HCT116 (cell line): Measurements from ENCODE around the gene EYA2. TPM values are rescaled to one million over a fixed set of nuclear protein-coding genes. Genes with fewer than 3 reads are reported as not detected.

Source experiments
- ATAC-seq: fragments of 200-7000 bp; cut with Tn5 transposase; 2 replicates; pipeline ENCODE4 v1.9.1; 2020; ENCODE audit warnings: mild to moderate bottlenecking, moderate library complexity
- BruUV-seq: library from RNA; stranded (reverse); fragments of 400-500 nt; replicated peaks from 2 replicates; lab custom pipeline; 2021; lab: Mats Ljungman, UMichigan
- CTCF ChIA-PET: fragments of 300-600 bp; sonication (Branson Sonifier 250); formaldehyde crosslinking; loops from one replicate; lab custom pipeline; 2021; ENCODE audit warnings: antibody characterized with exemption; lab: Charles Lee
- POLR2A ChIA-PET: fragments of 300-600, 350-600 bp; sonication (Branson Sonifier 250); formaldehyde crosslinking; loops from one replicate; lab custom pipeline; 2021; ENCODE audit warnings: antibody characterized with exemption; lab: Charles Lee
- RAD21 ChIA-PET, 2 experiments: fragments of 300-600 bp; sonication (Branson Sonifier 250); formaldehyde crosslinking; loops; one replicate each; lab custom pipeline; 2023; ENCODE audit warnings: low total read pairs in 2 of 2; ENCODE audit not compliant: uncharacterized antibody in 2 of 2, unreplicated experiment in 2 of 2, low non-redundant PET in 1 of 2; lab: Charles Lee
- DNase-seq: peaks from one replicate; pipeline ENCODE4 v3.0.0-alpha.2; 2010; ENCODE audit warnings: low read depth, low spot score
- H2AFZ ChIP-seq: fragments of 200-600 bp; shearing (Covaris generic), sonication (generic); 2 replicates; pipeline ENCODE4 v1.6.1; 2017; ENCODE audit warnings: low read depth, mixed run types, mixed read lengths, antibody characterized with exemption, low read length; ENCODE audit not compliant: poor library complexity, severe bottlenecking
- H3K27ac ChIP-seq: 2 replicates; pipeline ENCODE4 v1.5.1; 2012; ENCODE audit warnings: low read depth, low read length
- H3K27me3 ChIP-seq: fragments of 200-600 bp; sonication (generic); 2 replicates; pipeline ENCODE4 v1.6.1; 2016; ENCODE audit warnings: mixed run types, low read length, mixed read lengths; ENCODE audit not compliant: insufficient read depth
- H3K36me3 ChIP-seq, 2 experiments: fragments of 200-500 bp in 1 of 2; fragments of 200-600 bp in 1 of 2; sonication (Bioruptor generic) in 1 of 2; sonication (generic) in 1 of 2; 2 replicates each; pipeline versions ENCODE4 v1.5.1 to v1.6.1; 2014 to 2016; ENCODE audit warnings: low read length in 2 of 2, inconsistent platforms in 1 of 2, mixed read lengths in 1 of 2, mixed run types in 1 of 2; ENCODE audit not compliant: insufficient read depth in 2 of 2, control insufficient read depth in 1 of 2
- H3K4me1 ChIP-seq, 2 experiments: fragments of 200-600 bp in 1 of 2; sonication (generic) in 1 of 2; 2 replicates each; pipeline versions ENCODE4 v1.5.1 to v1.6.1; 2012 to 2017; ENCODE audit warnings: low read length in 2 of 2, inconsistent platforms in 1 of 2, mild to moderate bottlenecking in 1 of 2, mixed read lengths in 1 of 2, mixed run types in 1 of 2, moderate library complexity in 1 of 2; ENCODE audit not compliant: insufficient read depth in 2 of 2, control insufficient read depth in 1 of 2
- H3K4me2 ChIP-seq: fragments of 200-600 bp; sonication (generic); 2 replicates; pipeline ENCODE4 v1.6.1; 2017; ENCODE audit warnings: mixed run types, low read length, mixed read lengths
- H3K4me3 ChIP-seq, 2 experiments: fragments of 200-600 bp in 1 of 2; sonication (generic) in 1 of 2; replicated peaks in 1 of 2; 2 replicates each; pipeline ENCODE4 v1.5.1; 2011 to 2016; ENCODE audit warnings: low read length in 2 of 2, control low read depth in 1 of 2, low read depth in 1 of 2, mild to moderate bottlenecking in 1 of 2, mixed read lengths in 1 of 2, mixed run types in 1 of 2
- H3K79me2 ChIP-seq: fragments of 200-600 bp; sonication (generic); 2 replicates; pipeline ENCODE4 v1.6.1; 2017; ENCODE audit warnings: mild to moderate bottlenecking, mixed run types, low read length, moderate library complexity, mixed read lengths; ENCODE audit not compliant: insufficient read depth
- H3K9ac ChIP-seq: fragments of 200-600 bp; sonication (generic); 2 replicates; pipeline ENCODE4 v1.6.1; 2016; ENCODE audit warnings: low read length, mixed read lengths
- H3K9me2 ChIP-seq: fragments of 200-600 bp; sonication (generic), shearing (Covaris generic); 2 replicates; pipeline ENCODE4 v1.6.1; 2017; ENCODE audit warnings: mixed run types, mild to moderate bottlenecking, moderate library complexity; ENCODE audit not compliant: insufficient read depth
- H3K9me3 ChIP-seq, 2 experiments: fragments of 200-500 bp in 1 of 2; fragments of 200-600 bp in 1 of 2; sonication (Bioruptor generic) in 1 of 2; sonication (generic) in 1 of 2; 2 replicates each; pipeline ENCODE4 v1.6.1; 2014 to 2017; ENCODE audit warnings: low read length in 2 of 2, mixed read lengths in 2 of 2, inconsistent platforms in 1 of 2, low read depth in 1 of 2, mild to moderate bottlenecking in 1 of 2, mixed run types in 1 of 2, moderate library complexity in 1 of 2; ENCODE audit not compliant: control insufficient read depth in 1 of 2, insufficient read depth in 1 of 2
- H4K20me1 ChIP-seq: fragments of 200-600 bp; sonication (generic), shearing (Covaris generic); 2 replicates; pipeline ENCODE4 v1.6.1; 2017; ENCODE audit warnings: mixed run types, mild to moderate bottlenecking, moderate library complexity; ENCODE audit not compliant: insufficient read depth
- ATF3 ChIP-seq: IDR thresholded peaks from 2 replicates; pipeline ENCODE4 v1.6.1; 2012
- CBX3 ChIP-seq: IDR thresholded peaks from 2 replicates; pipeline ENCODE4 v1.6.1; 2012; ENCODE audit warnings: low read depth
- CEBPB ChIP-seq: IDR thresholded peaks from 2 replicates; pipeline ENCODE4 v1.6.1; 2012; ENCODE audit warnings: low read depth
- EGR1 ChIP-seq: IDR thresholded peaks from 2 replicates; pipeline ENCODE4 v1.6.1; 2012; ENCODE audit warnings: low read depth
- ELF1 ChIP-seq: IDR thresholded peaks from 2 replicates; pipeline ENCODE4 v1.6.1; 2012; ENCODE audit warnings: low read depth, borderline replicate concordance
- EZH2 ChIP-seq: fragments of 200-600 bp; sonication (generic); IDR thresholded peaks from 2 replicates; pipeline ENCODE4 v1.6.1; 2017; ENCODE audit warnings: antibody characterized with exemption, mixed run types
- FOSL1 ChIP-seq: IDR thresholded peaks from 2 replicates; pipeline ENCODE4 v1.6.1; 2012; ENCODE audit warnings: low read depth
- JUND ChIP-seq: IDR thresholded peaks from 2 replicates; pipeline ENCODE4 v1.6.1; 2012
- POLR2A ChIP-seq: IDR thresholded peaks from 2 replicates; pipeline ENCODE4 v1.7.0; 2011; ENCODE audit warnings: borderline replicate concordance; ENCODE audit not compliant: insufficient read depth, insufficient read length; ENCODE audit errors: extremely low read depth
- RAD21 ChIP-seq: IDR thresholded peaks from 2 replicates; pipeline ENCODE4 v1.6.1; 2012; ENCODE audit warnings: low read depth, mild to moderate bottlenecking
- SIN3A ChIP-seq: IDR thresholded peaks from 2 replicates; pipeline ENCODE4 v1.6.1; 2012; ENCODE audit warnings: low read depth
- SP1 ChIP-seq: IDR thresholded peaks from 2 replicates; pipeline ENCODE4 v1.6.1; 2012; ENCODE audit warnings: low read depth
- TCF7L2 ChIP-seq: IDR thresholded peaks from 2 replicates; pipeline ENCODE4 v1.7.0; 2011; ENCODE audit warnings: borderline replicate concordance, inconsistent platforms; ENCODE audit not compliant: insufficient read depth, insufficient read length; ENCODE audit errors: extremely low read depth
- YY1 ChIP-seq: IDR thresholded peaks from 2 replicates; pipeline ENCODE4 v1.6.1; 2011; ENCODE audit warnings: low read length, low read depth, moderate library complexity, mild to moderate bottlenecking; ENCODE audit not compliant: insufficient replicate concordance; ENCODE audit errors: extremely low read depth
- ZFX ChIP-seq: fragments of 450-650 bp; IDR thresholded peaks from 2 replicates; pipeline ENCODE4 v1.6.1; 2017
- ZNF274 ChIP-seq: fragments of 200-500 bp; sonication (Bioruptor generic); IDR thresholded peaks from 2 replicates; pipeline ENCODE4 v1.6.1; 2014; ENCODE audit warnings: mild to moderate bottlenecking, low read depth, low read length, inconsistent platforms
- intact Hi-C: fragments of 100-400 bp; cut with micrococcal nuclease; formaldehyde crosslinking; loops from 2 replicates; pipeline ENCODE4 v1.10.0; 2022
- total RNA-seq: library from RNA; stranded (reverse); gene quantifications from one replicate; pipeline ENCODE4 v1.2.1, GENCODE V29; 2021; ENCODE audit not compliant: unreplicated experiment
- TF ChIP-seq, protein P1 (sequence below), 3 experiments: fragments of 200-600 bp in 1 of 3; sonication (generic) in 1 of 3; IDR thresholded peaks in 2 of 3; conservative IDR thresholded peaks in 1 of 3; 2 replicates each; pipeline ENCODE4 v1.5.1; 2012 to 2017; ENCODE audit warnings: low read depth in 2 of 3, low read length in 2 of 3, antibody characterized with exemption in 1 of 3, borderline replicate concordance in 1 of 3, control low read depth in 1 of 3, mild to moderate bottlenecking in 1 of 3, mixed read lengths in 1 of 3, mixed run types in 1 of 3, moderate library complexity in 1 of 3; ENCODE audit not compliant: insufficient read depth in 1 of 3
- TF ChIP-seq, protein P2 (sequence below): IDR thresholded peaks from 2 replicates; pipeline ENCODE4 v1.6.1; 2012

EYA2 gene
- total RNA-seq, 1 experiment from 2014 or later, result not detected

- no peak for ATAC-seq
Observed at GRCh38 chr20:47118206-47118605, 223.6 kb downstream of the EYA2 start.

More at GRCh38 chr20:47118206-47118605, 223.6 kb downstream of the EYA2 start:
- Histone ChIP-seq H2AFZ (no peak overlapping the region), H3K79me2 (no peaks in the 10 kb centered on the region), H3K4me1 (no peaks in the 10 kb centered on the region), H3K36me3 (no peaks in the 10 kb centered on the region), H3K9ac (no peak overlapping the region), H3K9me3 (no peaks in the 10 kb centered on the region), H3K27me3 (no peaks in the 10 kb centered on the region), H3K27ac (no peak overlapping the region)
- intact Hi-C loops, result no loop called here
- RAD21 ChIA-PET, result no interaction called here
- DNase-seq, result no peak
- TF ChIP-seq CEBPB (no peak), JUND (no peak), CBX3 (no peak), ZNF274 (no peak), EGR1 (no peak), SIN3A (no peak), ATF3 (no peak), TCF7L2 (no peak), FOSL1 (no peak), EZH2 (no peak), POLR2A (no peak), SP1 (no peak), YY1 (no peak), ELF1 (no peak), ZFX (no peak), RAD21 (no peak)
- TF ChIP-seq, protein P1, sequence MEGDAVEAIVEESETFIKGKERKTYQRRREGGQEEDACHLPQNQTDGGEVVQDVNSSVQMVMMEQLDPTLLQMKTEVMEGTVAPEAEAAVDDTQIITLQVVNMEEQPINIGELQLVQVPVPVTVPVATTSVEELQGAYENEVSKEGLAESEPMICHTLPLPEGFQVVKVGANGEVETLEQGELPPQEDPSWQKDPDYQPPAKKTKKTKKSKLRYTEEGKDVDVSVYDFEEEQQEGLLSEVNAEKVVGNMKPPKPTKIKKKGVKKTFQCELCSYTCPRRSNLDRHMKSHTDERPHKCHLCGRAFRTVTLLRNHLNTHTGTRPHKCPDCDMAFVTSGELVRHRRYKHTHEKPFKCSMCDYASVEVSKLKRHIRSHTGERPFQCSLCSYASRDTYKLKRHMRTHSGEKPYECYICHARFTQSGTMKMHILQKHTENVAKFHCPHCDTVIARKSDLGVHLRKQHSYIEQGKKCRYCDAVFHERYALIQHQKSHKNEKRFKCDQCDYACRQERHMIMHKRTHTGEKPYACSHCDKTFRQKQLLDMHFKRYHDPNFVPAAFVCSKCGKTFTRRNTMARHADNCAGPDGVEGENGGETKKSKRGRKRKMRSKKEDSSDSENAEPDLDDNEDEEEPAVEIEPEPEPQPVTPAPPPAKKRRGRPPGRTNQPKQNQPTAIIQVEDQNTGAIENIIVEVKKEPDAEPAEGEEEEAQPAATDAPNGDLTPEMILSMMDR (IDR thresholded peaks at IDR 0.05 in 2 of 3, conservative IDR thresholded peaks at IDR 0.05 in 1 of 3; ENCODE audit: borderline replicate concordance in 1 of 3, insufficient read depth in 1 of 3, low read depth in 2 of 3, low read length in 2 of 3), result no peak
- TF ChIP-seq, protein P2, sequence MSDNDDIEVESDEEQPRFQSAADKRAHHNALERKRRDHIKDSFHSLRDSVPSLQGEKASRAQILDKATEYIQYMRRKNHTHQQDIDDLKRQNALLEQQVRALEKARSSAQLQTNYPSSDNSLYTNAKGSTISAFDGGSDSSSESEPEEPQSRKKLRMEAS, result no peak
- TF ChIP-seq, all 23 proteins: peak for 0
- ChIA-PET POLR2A (no interaction called here), CTCF (no interaction called here)
- Histone ChIP-seq H3K4me2 (no peak overlapping the region), H4K20me1 (no peaks in the 10 kb centered on the region), H3K4me3 (no peak overlapping the region), H3K9me2 (no peaks in the 10 kb centered on the region)
- no TSS peak for BruUV-seq
